Posterior cingulate gyrus (tissue), 11 donors: ENCODE data around the gene CNTN2.

ENCODE experiments used
- DNase-seq, 10 donors: peaks; one replicate each; pipeline versions ENCODE4 v3.0.0 to v3.0.0-alpha.2; 2020 to 2021; ENCODE audit warnings: mixed read lengths in 3 of 10
- intact Hi-C: fragments of 100-400 bp; cut with DNase I; formaldehyde crosslinking; loops from one replicate; pipeline ENCODE4 v1.15.1; 2023

CNTN2 gene

DNA sequence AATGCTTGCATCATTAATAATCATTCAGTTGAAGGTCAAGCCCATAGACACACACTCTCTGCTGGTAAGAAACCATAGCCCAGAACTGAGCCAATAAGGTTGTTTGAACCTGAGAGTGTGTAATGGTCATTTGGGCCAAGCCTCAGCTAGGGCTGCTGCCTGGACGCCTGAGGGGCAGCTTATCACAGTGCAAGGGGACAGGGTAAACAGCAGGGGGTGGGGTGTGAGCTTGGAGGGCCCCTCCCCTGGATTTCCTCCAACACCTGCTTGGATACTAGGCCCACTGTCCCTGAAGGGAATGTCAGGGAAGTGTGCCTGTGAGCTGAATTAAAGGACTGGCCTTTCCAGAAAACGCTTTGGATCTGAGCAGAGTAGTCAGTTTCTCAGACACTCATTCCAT is 24.6 kb upstream of the CNTN2 start:
- peak in 1 of 10 donors; percentile 42 for DNase-seq
- intact Hi-C loops = no loop called here

- peak in 2 of 10 donors; percentile 47 to 67 for DNase-seq
- intact Hi-C loops = no loop called here
Observed at GRCh38 chr1:205020466-205020865, 22.5 kb upstream of the CNTN2 start.

- no peak for DNase-seq
- intact Hi-C loops = no loop called here
Observed at GRCh38 chr1:205024679-205025078, 18.3 kb upstream of the CNTN2 start.

DNA sequence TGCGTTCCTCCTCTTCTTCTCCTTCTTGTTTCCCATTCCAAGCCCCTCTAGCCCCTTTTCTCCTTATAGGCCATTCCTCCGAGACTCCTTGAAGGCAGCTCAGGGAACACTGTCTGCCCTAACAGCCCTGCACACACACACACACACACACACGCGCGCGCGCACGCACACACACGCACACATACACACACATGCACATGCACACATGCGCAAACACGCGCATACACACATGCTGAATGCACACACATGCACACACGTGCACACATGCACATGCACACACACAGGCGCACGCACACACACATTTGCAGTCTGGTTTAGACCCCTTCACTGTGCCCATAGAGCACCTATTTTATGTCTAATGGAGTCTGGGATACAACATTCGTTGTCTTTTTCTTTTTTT is 17.8 kb upstream of the CNTN2 start:
- intact Hi-C loops = no loop called here
- DNase-seq = peak in 1 of 10 donors; percentile 21

GRCh38 chr1:205026181-205026580 is 16.8 kb upstream of the CNTN2 start:
- intact Hi-C loops = no loop called here
- DNase-seq = peak in 1 of 10 donors; percentile 47

GRCh38 chr1:205028390-205028789 is 14.6 kb upstream of the CNTN2 start:
- DNase-seq = peak in 1 of 10 donors; percentile 50
- intact Hi-C loops = no loop called here

DNA sequence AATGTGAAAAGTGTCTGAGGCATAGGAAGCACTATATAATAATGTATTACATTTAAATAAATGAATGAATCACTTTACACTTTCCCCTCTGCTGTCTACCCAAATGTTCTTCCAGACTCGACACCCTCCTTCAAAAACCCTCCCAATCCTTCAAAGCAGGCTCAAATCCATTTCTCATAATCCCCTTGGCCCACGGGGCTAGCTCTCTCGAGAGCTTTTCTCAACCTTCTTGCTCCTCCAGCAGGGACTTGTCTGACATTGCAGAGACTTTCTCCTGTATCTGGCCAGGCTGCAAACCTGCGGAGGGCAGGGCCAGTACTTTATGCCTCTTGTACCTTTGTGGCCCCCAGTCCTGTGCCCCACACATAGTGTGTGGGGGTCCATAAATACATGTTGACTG is 14.1 kb upstream of the CNTN2 start:
- peak in 1 of 10 donors; percentile 31 for DNase-seq
- intact Hi-C loops = no loop called here

DNA sequence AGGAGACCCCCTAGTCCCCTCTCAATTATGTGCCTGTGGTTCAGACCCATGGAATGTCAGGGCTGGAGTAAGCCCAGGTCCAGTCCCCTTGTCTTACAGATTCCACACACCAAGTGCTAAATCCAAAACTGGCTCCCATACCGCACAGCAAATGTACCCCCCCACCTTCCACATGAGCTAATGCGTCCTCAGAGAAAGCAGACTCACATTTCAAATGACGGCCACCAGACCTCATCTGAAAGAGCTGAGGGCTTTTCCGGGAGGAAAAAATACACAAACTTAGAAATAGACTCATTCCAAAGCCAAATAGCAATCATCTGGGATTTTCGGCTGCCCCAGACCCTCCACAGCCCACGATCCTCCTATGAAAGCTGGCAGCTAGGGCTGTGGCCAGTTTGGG is 12.8 kb upstream of the CNTN2 start:
- intact Hi-C loops = no loop called here
- peak in 1 of 10 donors; percentile 33 for DNase-seq

DNA sequence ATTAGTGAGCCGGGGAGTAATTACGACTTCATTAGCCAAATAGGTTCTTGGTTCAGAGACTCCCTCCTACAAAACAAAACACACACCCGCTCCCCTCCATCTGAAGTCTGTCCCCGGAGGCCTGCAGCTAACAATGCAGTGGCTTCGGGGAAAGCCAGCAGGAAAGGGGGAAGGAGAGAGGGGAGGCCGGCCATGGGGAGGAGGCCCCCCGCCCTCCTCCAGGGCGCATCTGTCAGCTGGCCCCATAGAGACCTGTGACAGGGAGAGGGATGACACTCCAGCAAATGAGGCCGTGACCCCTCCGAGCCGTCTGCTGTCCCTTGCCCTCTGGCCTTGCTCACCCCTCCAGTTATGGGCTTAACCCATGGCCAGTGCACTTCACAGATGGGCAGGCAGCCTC is 12.1 kb upstream of the CNTN2 start:
- intact Hi-C loops = no loop called here
- DNase-seq = peak in 1 of 10 donors; percentile 12

- peak in 6 of 10 donors; percentile 56 to 94 (median 68) for DNase-seq
- intact Hi-C loops = no loop called here
Observed at GRCh38 chr1:205032508-205032907, 10.5 kb upstream of the CNTN2 start.

GRCh38 chr1:205037539-205037938 is 5.5 kb upstream of the CNTN2 start:
- DNase-seq = peak in 3 of 10 donors; percentile 59 to 90 (median 71)

GRCh38 chr1:205038132-205038786 is 4.8 kb upstream of the CNTN2 start:
- peak in 1 of 10 donors; percentile 39 for DNase-seq
- intact Hi-C loops = no loop called here

More at GRCh38 chr1:205037539-205037938, 5.5 kb upstream of the CNTN2 start:
- intact Hi-C loops = no loop called here

DNA sequence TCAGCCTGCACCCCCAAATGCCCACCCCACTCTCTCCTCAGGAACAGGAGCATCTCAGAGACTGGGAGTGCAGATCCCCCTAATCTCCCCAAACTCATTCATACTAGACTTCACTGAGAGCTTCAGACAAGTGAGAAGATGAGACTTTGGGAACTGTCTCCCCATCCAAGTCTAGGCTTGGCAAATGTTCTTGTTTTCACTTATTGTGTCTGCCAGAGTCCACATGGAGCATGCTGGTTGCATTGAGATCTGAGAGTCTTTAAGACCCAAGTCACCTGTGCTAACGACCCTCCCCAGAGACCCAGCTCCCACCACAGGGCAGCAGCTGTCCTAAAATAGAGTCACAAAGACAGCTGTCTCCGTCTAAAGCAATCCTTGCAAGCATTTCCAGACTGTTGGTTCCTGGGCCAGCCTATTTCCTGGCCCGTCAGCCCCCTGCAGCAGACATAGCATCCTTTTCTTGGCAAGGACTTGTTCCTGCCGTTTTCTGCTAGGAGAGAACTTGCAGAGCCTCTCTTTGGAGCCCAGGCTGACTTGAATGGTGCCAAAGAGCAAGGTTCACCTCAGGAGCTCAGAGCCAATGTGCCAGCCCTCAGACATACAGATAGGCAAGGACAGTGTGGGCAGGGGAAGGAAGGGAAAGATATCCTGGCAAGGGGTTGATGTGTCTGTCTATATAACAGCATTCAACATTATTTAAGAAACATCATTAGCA is 1.9 kb upstream of the CNTN2 start:
- DNase-seq = peak in 1 of 10 donors; percentile 39
- intact Hi-C loops = loop anchor here (10.0 kb wide), 1 partner anchor 214 kb away; no protein-coding TSS in a partner anchor

DNA sequence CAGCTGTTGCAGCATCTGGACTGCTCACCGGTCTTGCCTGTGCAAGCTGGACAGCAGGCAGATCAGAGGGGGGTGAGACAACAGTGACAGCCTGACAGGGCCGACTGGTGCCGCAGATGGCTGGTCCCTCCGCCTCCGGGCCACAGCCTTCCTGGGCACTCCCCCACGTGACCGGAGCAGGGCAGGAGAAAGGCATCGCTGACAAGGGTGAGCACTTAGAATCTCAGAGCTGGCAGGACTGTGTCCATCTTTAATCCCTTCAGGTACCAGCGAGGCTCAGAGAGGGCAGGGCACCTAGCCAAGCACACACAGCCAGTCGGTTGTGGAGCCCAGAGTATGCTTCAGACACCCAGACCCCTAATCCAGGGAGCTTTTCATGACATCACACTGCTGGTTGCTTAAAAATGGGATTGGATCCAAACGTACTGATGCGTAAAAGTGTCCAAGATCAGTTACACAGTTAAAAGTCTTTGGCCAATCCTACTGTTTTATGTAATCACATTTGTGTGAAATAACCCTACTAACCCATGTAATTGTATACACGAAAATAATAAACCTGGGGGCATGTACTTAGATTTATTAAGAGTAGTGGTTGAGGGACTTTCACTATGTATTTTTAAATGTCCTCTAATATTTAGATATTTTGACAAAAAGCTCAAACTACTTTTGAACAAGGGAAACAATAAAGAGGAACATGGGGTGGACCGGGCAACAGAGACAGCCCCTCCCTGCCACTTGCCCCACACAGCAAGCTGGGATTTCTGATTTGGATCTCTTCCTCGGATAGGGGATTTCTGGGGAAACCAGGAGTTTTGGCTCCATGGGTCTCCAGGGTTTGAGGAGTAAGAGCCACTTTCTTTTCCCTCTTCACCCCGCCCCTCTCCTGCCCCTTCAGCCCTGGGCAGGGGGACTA is 758 bp upstream of the CNTN2 start:
- peak in 9 of 10 donors; percentile 43 to 96 (median 67) for DNase-seq
- intact Hi-C loops = loop anchor here (10.0 kb wide), 1 partner anchor 213 kb away; no protein-coding TSS in a partner anchor

- no peak for DNase-seq
- intact Hi-C loops = loop anchor here (10.0 kb wide), 1 partner anchor 211 kb away; no protein-coding TSS in a partner anchor
Observed at GRCh38 chr1:205043866-205044265, 854 bp downstream of the CNTN2 start.

GRCh38 chr1:205044741-205045140 is 1.7 kb downstream of the CNTN2 start:
- intact Hi-C loops = loop anchor here (10.0 kb wide), 1 partner anchor 210 kb away; no protein-coding TSS in a partner anchor
- DNase-seq = no peak

- intact Hi-C loops = loop anchor here (10.0 kb wide), 1 partner anchor 210 kb away; no protein-coding TSS in a partner anchor
- DNase-seq = peak in 1 of 10 donors; percentile 81
Observed at GRCh38 chr1:205045146-205045545, 2.1 kb downstream of the CNTN2 start.

DNA sequence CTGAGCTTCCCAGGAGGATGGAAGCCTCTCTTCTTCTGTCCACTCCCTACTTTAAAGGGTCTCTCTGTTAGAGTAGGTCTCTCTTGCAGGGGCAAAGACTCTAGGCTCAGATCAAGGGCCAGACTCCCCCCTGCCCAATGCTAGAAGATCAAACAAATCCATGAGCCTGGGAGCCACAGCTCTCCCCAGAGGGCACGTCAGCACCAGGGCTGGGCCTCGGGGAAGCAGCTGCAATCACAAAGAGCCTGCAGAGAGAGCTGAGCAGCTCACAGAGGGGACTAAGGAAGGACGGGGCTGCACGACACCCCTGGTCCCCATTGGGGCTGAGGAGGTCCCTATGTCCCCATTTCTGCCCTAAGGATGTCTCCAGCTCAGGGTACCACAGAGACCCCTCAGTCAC is 3.9 kb downstream of the CNTN2 start:
- peak in 8 of 10 donors; percentile 52 to 96 (median 70) for DNase-seq
- intact Hi-C loops = loop anchor here (10.0 kb wide), 1 partner anchor 208 kb away; no protein-coding TSS in a partner anchor

DNA sequence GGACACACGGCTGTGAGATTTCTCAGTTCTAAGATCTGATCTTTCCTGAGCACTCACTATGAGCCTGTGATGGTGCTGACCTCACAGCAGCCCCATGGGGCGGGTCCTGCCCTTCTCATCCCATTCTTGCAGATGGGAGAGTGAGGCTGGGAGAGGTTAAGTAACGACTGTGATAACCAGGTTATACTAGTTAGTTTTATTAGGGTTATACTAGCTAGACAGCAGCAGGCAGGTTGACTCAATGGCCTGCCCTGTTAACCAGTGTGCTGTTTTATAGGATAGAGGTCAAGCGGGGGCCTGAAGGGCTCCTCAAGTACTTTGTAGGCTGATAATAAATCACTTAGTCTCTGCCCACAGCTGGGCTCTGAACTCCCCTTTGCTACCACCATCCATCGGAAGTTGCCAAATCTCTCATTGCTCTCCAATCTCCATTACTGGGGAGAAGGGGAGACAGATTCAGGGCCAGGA is 4.8 kb downstream of the CNTN2 start:
- peak in 3 of 10 donors; percentile 55 to 92 (median 69) for DNase-seq
- intact Hi-C loops = loop anchor here (10.0 kb wide), 1 partner anchor 207 kb away; no protein-coding TSS in a partner anchor

DNA sequence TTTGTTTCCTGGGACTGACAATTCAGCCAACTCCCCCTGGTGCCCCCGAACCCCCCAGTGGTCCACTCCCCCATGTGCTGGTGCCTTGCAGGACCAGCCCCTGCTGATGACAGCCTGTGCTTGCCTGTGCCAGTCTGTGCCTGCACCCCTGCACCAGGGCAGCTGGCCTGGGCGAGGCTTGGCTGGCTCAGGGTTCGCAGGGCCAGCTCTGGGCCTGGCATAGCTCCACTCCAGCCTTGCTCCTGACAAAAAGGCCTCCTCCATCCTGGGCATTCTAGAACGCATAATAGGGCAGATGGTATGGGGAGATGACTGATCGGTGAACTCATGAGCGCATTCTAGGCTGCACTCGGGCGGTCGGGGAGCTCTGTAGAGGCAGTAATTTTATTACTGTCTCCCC is 5.4 kb downstream of the CNTN2 start:
- intact Hi-C loops = loop anchor here (10.0 kb wide), 1 partner anchor 206 kb away; no protein-coding TSS in a partner anchor
- peak; percentile 80 to 99 (median 89) for DNase-seq
